ENCODE data around the gene KIF1B.
"Not testable (repeated sequence)": the region's sequence is repeated elsewhere in the genome, so short reads cannot be mapped to it uniquely, and the experiment has no call there.

Gene KIF1B

GRCh38 chr1:10250663-10251062, 40.3 kb downstream of the KIF1B start:
- TF ChIP-seq EZH2phosphoT487 (conservative IDR thresholded peaks at IDR 0.05; ENCODE audit: low read length) (no peak), CTCF (IDR thresholded peaks at IDR 0.05; ENCODE audit: insufficient read depth, low read length, poor library complexity, severe bottlenecking) (no peak)
- Histone ChIP-seq H3K4me3 (ENCODE audit: insufficient read depth, low read length, poor library complexity, severe bottlenecking) (no peak overlapping the region), H3F3A (ENCODE audit: insufficient read depth) (no peaks in the 10 kb centered on the region), H3K36me3 (ENCODE audit: low read length) (no peaks in the 10 kb centered on the region), H3K27me3 (ENCODE audit: low read length) (no peaks in the 10 kb centered on the region), H3K9me2 (replicated peaks; ENCODE audit: insufficient read depth, low read length) (no peaks in the 10 kb centered on the region), H3K79me2 (ENCODE audit: insufficient read depth, low read length) (no peaks in the 10 kb centered on the region), H3K4me2 (ENCODE audit: low read depth, low read length, poor library complexity, severe bottlenecking) (no peak overlapping the region), H3K27ac (ENCODE audit: low read depth, low read length) (no peak overlapping the region), H3K9ac (ENCODE audit: low read length) (no peak overlapping the region), H2AFZ (ENCODE audit: low read depth, low read length, severe bottlenecking) (no peak overlapping the region), H3K9me3 (ENCODE audit: insufficient read depth, low read length) (no peaks in the 10 kb centered on the region), H4K20me1 (ENCODE audit: low read depth, low read length) (no peaks in the 10 kb centered on the region)

- H3K4me2 ChIP-seq (ENCODE audit: low read depth, low read length, poor library complexity, severe bottlenecking); H2AFZ ChIP-seq (ENCODE audit: low read depth, low read length, severe bottlenecking); H3K27ac ChIP-seq (ENCODE audit: low read depth, low read length); H3K36me3 ChIP-seq (ENCODE audit: low read length); H3K4me3 ChIP-seq (ENCODE audit: insufficient read depth, low read length, poor library complexity, severe bottlenecking); H3K9ac ChIP-seq (ENCODE audit: low read length); H3K9me2 ChIP-seq (replicated peaks; ENCODE audit: insufficient read depth, low read length); H3K79me2 ChIP-seq (ENCODE audit: insufficient read depth, low read length); H4K20me1 ChIP-seq (ENCODE audit: low read depth, low read length); H3F3A ChIP-seq (ENCODE audit: insufficient read depth); H3K9me3 ChIP-seq (ENCODE audit: insufficient read depth, low read length); H3K27me3 ChIP-seq (ENCODE audit: low read length): not testable (repeated sequence)
Measured at GRCh38 chr1:10251325-10252108, 41.1 kb downstream of the KIF1B start.

- Histone ChIP-seq H3K36me3 (ENCODE audit: low read length) (no peaks in the 10 kb centered on the region), H3K27ac (ENCODE audit: low read depth, low read length) (no peak overlapping the region), H3K27me3 (ENCODE audit: low read length) (no peaks in the 10 kb centered on the region), H3K4me2 (ENCODE audit: low read depth, low read length, poor library complexity, severe bottlenecking) (no peak overlapping the region), H3K4me3 (ENCODE audit: insufficient read depth, low read length, poor library complexity, severe bottlenecking) (no peak overlapping the region), H4K20me1 (ENCODE audit: low read depth, low read length) (no peaks in the 10 kb centered on the region), H3K9me2 (replicated peaks; ENCODE audit: insufficient read depth, low read length) (no peaks in the 10 kb centered on the region), H3F3A (ENCODE audit: insufficient read depth) (no peaks in the 10 kb centered on the region), H2AFZ (ENCODE audit: low read depth, low read length, severe bottlenecking) (no peak overlapping the region), H3K9me3 (ENCODE audit: insufficient read depth, low read length) (no peaks in the 10 kb centered on the region), H3K9ac (ENCODE audit: low read length) (no peak overlapping the region), H3K79me2 (ENCODE audit: insufficient read depth, low read length) (no peaks in the 10 kb centered on the region)
- no peak for TF ChIP-seq CTCF (IDR thresholded peaks at IDR 0.05; ENCODE audit: insufficient read depth, low read length, poor library complexity, severe bottlenecking)
- no peak for TF ChIP-seq EZH2phosphoT487 (conservative IDR thresholded peaks at IDR 0.05; ENCODE audit: low read length)
Measured at GRCh38 chr1:10252508-10252907, 42.1 kb downstream of the KIF1B start.

- no peak overlapping the region for H3K4me2 ChIP-seq (ENCODE audit: low read depth, low read length, poor library complexity, severe bottlenecking)
- H3F3A ChIP-seq (ENCODE audit: insufficient read depth): no peaks in the 10 kb centered on the region
- TF ChIP-seq EZH2phosphoT487 (conservative IDR thresholded peaks at IDR 0.05; ENCODE audit: low read length) (no peak), CTCF (IDR thresholded peaks at IDR 0.05; ENCODE audit: insufficient read depth, low read length, poor library complexity, severe bottlenecking) (no peak)
- H3K36me3 ChIP-seq (ENCODE audit: low read length): no peaks in the 10 kb centered on the region
- no peak overlapping the region for H2AFZ ChIP-seq (ENCODE audit: low read depth, low read length, severe bottlenecking)
- no peaks in the 10 kb centered on the region for H4K20me1 ChIP-seq (ENCODE audit: low read depth, low read length)
- H3K4me3 ChIP-seq (ENCODE audit: insufficient read depth, low read length, poor library complexity, severe bottlenecking): no peak overlapping the region
- no peak overlapping the region for H3K27ac ChIP-seq (ENCODE audit: low read depth, low read length)
- H3K9ac ChIP-seq (ENCODE audit: low read length): no peak overlapping the region
- H3K9me3 ChIP-seq (ENCODE audit: insufficient read depth, low read length): no peaks in the 10 kb centered on the region
- H3K79me2 ChIP-seq (ENCODE audit: insufficient read depth, low read length): no peaks in the 10 kb centered on the region
- H3K9me2 ChIP-seq (replicated peaks; ENCODE audit: insufficient read depth, low read length): no peaks in the 10 kb centered on the region
- H3K27me3 ChIP-seq (ENCODE audit: low read length): no peaks in the 10 kb centered on the region
Measured at GRCh38 chr1:10253149-10253548, 42.8 kb downstream of the KIF1B start.
